Measurements from ENCODE around the gene TBC1D23. TPM values are rescaled to one million over a fixed set of nuclear protein-coding genes. Genes with fewer than 3 reads are reported as not detected.

TBC1D23 gene
- total and polyA plus RNA-seq, 2 experiments from 2014 or later, result 22.4 to 34.4 TPM

- ATAC-seq, result no peak
These were observed 50.2 kb downstream of the TBC1D23 start for GRCh38 chr3:100311011-100311410.

More at GRCh38 chr3:100311011-100311410, 50.2 kb downstream of the TBC1D23 start:
- H3K27me3 ChIP-seq (ENCODE audit: insufficient read depth), result no peaks in the 10 kb centered on the region
- H3K79me2 ChIP-seq (replicated peaks; ENCODE audit: insufficient read depth), result no peaks in the 10 kb centered on the region
- Mint-ChIP-seq H3K27me3 (ENCODE audit: insufficient read depth, low read depth, poor library complexity) (no peaks in the 10 kb centered on the region), H3K4me1 (peaks cover 6% of the 10 kb centered on the region), H3K9me3 (no peaks in the 10 kb centered on the region), H3K27ac (no peak overlapping the region), H3K36me3 (ENCODE audit: low read depth) (no peaks in the 10 kb centered on the region), H3K4me3 (no peak overlapping the region)
- no peaks in the 10 kb centered on the region; the same call in 1 of the 2 replicates for H3K36me3 ChIP-seq (ENCODE audit: insufficient read depth)
- H3K9me2 ChIP-seq (ENCODE audit: insufficient read depth), result no peaks in the 10 kb centered on the region
- no peak for DNase-seq (ENCODE audit: low spot score)
- TF ChIP-seq EZH2 (IDR thresholded peaks at IDR 0.05; ENCODE audit: low read depth, unreplicated experiment) (no peak), POLR2AphosphoS5 (IDR thresholded peaks at IDR 0.05; ENCODE audit: low read depth) (no peak), ZNF462 (CRISPR knock-in tag; IDR thresholded peaks at IDR 0.05) (no peak), ZNF331 (CRISPR knock-in tag; IDR thresholded peaks at IDR 0.05; ENCODE audit: low read depth) (no peak), REST (IDR thresholded peaks at IDR 0.05; ENCODE audit: unreplicated experiment) (no peak), NANOG (IDR thresholded peaks at IDR 0.05; ENCODE audit: borderline replicate concordance) (no peak), EZH2phosphoT487 (IDR thresholded peaks at IDR 0.05; ENCODE audit: unreplicated experiment) (no peak), JUNB (IDR thresholded peaks at IDR 0.05; ENCODE audit: unreplicated experiment) (no peak), STAT1 (IDR thresholded peaks at IDR 0.05; ENCODE audit: unreplicated experiment) (no peak), CTCF (conservative IDR thresholded peaks at IDR 0.05; ENCODE audit: low read depth in 2 of 2) (no peak), CREB1 (CRISPR knock-in tag; IDR thresholded peaks at IDR 0.05; ENCODE audit: low read depth) (no peak), ZNF114 (CRISPR knock-in tag; IDR thresholded peaks at IDR 0.05) (no peak), ETS1 (IDR thresholded peaks at IDR 0.05) (no peak)
- no peak overlapping the region for H2AFZ ChIP-seq
- no peak overlapping the region for H3K4me2 ChIP-seq
- H3K27ac ChIP-seq (ENCODE audit: low read depth), result no peak overlapping the region
- 0 out of 2 replicates have a peak, but pooled peaks cover 8% of the 10 kb centered on the region for H3K4me1 ChIP-seq (ENCODE audit: insufficient read depth)
- H3K4me3 ChIP-seq, result no peak overlapping the region
- no peaks in the 10 kb centered on the region for H4K20me1 ChIP-seq (replicated peaks; ENCODE audit: insufficient read depth)
- no peaks in the 10 kb centered on the region for H3F3A ChIP-seq (replicated peaks; ENCODE audit: low read depth)

Data from GM23338 (cell line).